ENCODE measurements around the gene DDX41.
A peak's percentile ranks its signal among the peaks of the same experiment; 100 is the strongest.
"Not testable (repeated sequence)": the region's sequence is repeated elsewhere in the genome, so short reads cannot be mapped to it uniquely, and the experiment has no call there.

DDX41 gene

DNA sequence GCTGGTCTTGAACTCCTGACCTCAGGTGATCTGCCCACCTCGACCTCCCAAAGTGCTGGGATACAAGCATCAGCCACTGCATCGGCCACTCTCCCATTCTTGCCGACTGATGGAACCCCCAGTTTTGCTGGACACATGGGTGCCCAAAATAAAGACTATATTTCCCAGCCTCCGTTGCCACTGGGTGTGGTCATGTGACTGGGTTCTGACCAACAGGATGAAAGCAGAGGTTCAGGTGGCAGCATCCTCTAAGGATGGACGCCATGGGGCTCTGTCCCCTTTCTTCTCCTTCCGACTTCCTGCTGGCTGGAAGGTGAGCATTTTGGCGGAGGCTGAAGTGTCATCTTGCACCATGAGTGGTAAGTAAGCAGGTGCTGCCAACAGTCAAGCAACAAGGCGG, 29.6 kb downstream of the DDX41 start:
- no peak for DNase-seq

DNA sequence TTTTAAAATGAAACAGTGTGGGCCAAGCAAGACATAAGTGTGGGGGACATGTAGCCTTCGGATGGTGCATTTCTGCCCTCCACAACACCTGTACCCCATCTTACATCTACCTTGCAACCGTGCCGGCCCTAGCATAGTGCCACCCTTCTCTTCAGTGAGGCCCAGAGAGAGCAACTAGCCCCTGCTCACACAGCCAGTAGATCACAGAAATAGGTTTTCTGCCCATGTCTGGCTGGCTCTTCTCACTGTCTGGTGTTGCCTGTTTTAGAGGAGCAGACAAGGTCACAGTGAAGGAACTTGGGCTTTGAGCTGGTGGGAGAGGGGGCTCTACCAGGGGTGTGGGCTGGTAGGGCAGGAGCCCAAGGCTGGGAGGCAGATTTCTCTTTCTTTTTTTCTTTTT, 30.5 kb downstream of the DDX41 start:
- DNase-seq, result no peak

DNA sequence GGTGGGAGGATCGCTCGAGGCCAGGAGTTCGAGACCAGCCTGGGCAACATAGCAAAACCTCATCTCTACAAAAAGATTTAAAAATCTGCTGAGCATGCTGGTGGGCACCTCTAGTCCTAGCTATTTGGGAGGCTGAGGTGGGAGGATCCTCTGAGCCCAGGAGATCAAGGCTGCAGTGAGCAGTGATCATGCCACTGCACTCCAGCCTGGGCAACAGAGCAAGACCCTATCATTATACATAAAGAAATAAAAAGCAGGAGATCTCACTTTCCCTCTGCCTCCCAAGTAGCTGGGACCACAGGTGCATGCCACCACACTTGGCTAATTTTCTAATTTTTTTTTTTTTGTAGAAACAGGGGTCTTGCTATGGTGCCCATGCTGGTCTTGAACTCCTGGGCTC, 31.0 kb downstream of the DDX41 start:
- DNase-seq, result not testable (repeated sequence)

DNA sequence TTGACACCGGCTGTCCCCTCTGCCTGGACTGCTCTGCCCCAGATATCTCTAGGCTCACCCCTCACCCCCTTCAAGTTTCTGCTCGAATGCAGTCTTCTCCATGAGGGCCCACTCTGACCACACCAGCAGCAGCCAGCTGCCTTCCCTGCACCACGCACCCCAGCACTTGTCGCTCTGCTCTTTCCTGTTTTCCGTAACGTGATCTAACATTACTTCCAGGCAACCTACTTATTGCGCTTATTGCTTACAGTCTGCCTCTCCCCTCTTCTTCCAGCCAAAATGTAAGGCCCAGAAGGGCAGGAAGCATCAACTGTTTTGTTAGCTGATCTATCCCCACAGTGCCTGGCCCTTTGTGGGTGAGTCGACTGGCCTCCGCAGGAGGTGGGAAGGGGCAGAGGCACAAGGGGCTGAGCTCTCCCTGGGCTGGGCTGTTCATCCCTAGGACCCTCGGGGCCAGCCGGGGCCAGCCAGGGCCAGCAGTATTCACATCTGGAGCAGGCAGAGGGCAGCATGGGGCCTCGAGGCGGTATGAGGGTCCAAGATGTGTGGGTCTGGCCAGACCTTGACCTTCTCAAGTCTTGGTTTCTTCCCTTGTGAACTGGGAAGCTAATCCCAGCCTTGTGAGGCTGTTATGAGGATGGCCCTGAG, 31.7 kb downstream of the DDX41 start:
- DNase-seq, result no peak

DNA sequence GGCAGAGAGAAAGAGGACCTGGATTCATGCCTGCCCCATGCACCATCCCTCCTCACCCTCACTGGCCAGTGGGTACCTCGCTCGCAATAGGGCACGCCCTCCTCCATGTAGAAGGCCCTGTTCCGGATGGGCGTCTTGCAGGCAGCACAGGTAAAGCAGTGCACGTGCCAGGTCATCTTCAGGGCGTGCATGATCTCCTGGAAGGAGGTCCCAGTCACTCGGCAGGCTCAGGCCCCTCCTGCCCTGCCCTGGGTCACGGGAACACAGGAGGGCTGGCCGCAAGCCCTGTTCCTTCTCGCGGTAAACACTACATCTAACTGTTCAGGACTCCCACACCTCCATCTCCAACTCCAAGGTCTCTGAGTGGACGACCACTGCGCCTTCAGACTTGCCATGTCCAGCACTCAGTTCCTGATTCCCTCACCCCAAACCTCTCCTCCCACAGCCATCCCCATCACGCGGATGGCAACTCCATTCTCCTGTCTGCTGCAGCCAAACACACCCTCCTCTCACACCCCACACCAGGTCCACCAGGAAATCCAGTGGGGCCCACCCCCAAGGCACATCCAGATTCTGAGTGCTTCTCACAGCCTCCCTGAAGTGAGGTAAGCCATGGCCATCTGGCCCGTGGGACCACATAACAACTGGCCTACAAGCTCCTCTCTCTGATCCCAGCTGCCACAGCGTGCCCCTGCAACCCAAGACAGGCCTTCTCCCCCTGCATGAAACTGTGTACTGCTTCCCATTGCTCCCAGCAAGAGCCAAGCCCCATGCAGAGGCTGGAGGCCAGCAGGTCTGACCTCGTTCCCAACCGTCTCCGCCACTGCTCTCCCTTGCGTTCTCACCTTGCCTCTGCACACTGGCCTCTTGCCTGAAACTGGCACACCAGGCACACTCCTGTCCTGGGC, 32.5 kb downstream of the DDX41 start:
- no peak for DNase-seq

DNA sequence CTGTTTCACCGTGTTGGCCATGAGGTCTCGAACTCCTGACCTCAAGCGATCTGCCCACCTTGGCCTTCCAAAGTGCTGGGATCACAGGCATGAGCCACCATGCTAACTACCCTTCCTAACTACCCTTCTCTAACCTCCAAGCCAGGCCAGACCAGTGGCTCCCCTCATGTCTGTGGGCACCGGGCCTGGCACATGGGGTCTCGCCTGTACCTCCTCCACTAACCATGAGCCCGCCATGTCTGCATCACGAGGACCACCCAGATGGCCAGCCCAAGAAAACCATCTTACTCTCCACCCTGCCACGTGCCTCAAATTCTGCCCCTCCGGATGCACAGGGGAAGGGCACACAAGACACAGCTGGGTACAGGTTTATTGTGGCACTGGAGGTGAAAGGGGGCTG, 33.7 kb downstream of the DDX41 start:
- no peak for DNase-seq

DNA sequence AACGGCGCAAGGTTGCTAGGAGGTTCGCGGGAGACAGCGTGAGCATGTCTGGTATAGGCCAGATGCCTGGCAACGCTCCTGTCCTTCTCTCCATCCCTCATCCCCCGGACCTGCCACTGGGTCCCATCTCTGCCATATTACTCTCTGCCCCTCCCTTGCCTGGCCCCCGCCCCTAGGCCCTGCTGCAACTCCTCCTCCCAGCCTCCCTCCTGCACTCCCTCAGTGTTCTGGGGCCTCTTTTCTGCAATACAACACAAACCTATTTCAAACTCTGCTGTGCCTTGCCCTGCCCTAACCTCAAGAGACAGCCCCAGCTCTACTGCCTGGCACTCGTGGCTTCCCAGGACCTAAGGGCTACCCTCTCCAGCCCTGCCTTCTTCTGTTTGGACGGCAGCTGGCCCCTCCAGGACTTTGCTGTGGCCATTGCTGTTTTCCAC, 34.4 kb downstream of the DDX41 start:
- DNase-seq, result no peak

DNA sequence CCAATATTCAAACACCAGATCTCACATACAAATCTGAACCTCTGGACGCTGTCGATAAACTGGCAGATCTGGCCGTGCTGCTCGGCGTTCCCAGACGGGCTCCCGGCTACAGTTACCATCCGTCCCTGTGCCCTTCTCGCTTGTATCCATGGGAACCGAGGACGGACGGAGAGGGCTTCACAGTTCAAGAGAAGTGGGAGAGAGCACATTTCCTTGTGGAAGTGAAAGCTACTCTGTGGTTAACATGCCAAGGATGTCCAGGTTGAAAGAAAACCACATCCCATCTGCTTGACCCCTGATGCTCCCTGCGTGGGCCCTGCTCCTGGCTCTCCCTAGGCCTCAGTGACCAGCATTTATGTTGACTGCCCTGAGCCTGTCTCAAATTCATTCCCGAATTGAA, 37.0 kb downstream of the DDX41 start:
- no peak for DNase-seq

DNA sequence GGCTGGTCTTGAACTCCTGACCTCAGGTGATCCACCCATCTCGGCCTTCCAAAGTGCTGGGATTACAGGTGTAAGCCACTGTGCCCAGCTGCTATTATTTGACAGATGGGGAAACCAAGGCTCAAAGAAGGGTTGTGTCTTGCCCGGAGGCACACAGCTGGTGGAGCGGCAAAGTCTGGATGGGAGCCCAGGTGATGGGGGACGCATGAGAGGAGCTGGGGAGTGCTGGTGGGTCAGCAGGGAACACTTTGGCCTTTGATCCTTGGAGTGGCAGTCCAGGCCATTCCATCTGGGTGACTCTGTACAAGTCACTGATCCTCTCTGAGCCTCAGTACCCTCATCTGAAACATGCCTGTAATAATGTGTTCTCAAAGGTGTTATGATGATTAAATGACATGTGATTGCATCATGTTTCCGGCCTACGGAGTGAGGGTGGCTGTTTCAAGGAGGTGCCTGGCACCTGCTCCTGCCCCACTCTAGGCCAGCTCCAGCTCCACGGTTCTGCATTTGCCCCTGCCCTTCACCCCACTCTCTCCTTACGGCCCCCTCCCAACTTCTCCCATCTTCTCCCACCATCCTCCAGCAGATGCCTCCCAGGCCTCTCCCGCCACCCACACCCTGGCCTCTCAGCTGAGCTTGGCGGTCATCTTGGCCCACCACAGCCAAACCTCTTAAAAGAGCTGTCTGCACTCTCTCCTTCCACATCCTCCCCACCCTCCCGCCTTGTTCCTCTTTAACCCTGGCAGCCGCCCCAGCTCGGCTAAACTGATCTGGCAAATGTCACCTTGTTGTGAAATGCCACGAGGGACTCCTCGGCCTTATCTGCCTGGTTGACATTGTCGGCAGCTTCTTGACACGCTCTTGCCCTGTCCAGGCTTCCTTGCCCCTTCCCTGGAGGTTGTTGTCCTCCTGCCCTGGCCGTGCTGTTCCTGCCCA, 37.8 kb downstream of the DDX41 start:
- peak in 4 of 56 donors; percentile 19 to 42 (median 30) for DNase-seq

DNA sequence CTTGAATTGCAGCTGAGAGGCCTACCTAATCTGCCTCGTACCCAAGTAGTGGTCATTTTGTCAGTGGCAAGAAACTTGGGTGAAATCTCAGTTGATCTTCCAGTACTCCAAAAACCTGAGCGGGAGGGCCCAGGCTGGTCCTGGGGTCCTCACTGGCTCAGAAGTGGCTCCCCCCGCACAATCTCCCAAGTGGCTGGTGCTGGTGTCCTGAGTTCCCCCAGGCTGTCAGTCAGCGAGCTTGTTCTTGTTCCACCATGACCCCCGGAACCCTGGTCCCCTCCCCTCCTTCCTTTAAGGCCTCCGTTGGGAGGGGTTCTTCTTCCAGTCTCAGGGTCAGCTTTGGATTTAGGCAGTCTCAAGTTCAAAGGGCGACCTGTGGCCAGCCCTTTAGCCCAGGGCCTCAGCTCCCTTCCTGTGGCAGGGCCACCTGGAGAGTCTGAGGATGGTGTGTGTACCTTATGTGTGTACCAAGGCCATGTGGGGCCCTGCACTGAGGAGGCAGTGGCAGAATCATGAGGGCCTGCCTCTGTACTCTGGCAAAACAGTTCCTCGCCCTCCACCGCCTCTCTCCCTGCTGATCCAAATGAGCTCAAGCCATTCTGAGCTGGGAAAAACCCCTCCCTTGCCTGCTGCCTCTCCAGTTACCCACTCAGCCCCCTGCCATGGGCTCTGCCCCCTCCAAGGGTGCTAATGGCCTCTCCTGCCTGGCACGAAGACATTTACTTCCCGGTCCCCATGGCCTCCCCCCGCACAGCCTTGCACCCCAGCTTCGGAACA, 38.9 kb downstream of the DDX41 start:
- no peak for DNase-seq

DNA sequence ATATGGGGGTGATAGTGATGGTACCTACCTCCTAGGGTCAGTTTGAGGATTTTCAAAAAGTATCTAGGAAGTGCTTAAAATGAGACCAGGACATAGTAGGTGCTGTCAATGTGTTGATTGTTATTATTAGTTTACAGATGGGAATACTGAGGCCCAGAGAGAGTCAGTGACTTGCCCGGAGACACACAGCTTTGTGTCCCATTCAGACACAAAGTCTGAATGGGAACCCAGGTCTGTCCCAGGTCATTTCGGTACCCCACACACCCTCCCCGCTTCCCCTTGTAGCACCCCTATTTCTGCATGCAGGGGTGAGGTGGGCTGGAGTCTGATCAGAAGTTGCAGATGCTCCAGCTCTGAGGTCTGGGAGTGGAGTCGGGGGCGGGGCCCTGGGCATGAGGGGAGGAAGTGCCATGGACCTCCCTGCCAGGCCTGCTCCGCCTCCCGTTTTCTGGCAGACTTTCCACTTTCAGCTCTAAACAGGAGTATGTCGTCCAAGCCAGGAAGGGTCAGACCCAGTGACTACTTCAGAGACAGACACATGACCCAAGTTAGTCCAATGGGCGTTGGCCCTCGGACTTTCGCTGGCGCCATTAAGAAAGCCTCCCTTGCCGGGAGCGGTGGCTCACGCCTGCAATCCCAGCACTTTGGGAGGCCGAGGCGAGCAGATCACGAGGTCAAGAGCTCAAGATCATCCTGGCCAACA, 40.1 kb downstream of the DDX41 start:
- no peak for DNase-seq

DNA sequence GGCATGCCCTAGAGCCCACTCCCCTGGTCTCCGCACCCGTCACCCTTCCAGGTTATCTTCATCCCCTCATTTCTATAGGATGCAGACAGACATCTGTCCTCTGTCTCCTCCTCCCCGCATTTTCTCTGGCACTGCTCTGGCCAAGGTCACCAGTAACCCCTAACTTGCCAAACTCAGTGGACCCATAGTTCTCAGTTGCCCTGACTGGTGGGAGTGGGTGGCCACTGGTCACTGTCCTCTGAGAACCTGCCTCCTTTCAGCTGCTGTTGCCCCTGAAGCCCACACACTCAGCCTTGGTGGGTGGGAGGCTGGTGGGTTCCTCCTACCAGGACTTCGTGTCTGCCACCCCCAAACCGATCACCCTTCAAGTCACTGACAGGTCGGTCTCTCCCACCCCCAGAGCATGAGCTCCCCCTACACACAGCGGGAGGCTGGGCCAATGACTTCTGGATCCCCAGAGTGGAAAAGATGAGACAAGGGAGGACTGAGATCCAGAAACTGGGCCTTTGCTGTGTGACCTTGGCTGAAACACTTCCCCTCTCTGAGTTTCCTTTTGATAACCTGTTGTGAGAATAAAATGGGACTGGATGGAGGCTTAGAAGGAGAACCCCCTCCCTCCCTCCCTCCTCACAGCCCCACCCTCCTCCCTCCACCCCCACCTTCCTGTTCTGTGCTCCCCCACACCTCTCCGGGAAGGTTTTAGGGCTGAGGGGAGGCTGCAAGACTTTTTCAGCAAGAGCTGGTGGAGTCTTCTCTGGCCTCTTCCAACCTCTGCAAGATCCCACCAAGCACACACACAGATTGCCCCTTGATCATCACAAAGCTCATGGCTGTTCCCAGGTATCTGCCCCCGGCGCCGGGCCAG, 41.0 kb downstream of the DDX41 start:
- DNase-seq, result peak in 8 of 56 donors; percentile 18 to 45 (median 33)

DNA sequence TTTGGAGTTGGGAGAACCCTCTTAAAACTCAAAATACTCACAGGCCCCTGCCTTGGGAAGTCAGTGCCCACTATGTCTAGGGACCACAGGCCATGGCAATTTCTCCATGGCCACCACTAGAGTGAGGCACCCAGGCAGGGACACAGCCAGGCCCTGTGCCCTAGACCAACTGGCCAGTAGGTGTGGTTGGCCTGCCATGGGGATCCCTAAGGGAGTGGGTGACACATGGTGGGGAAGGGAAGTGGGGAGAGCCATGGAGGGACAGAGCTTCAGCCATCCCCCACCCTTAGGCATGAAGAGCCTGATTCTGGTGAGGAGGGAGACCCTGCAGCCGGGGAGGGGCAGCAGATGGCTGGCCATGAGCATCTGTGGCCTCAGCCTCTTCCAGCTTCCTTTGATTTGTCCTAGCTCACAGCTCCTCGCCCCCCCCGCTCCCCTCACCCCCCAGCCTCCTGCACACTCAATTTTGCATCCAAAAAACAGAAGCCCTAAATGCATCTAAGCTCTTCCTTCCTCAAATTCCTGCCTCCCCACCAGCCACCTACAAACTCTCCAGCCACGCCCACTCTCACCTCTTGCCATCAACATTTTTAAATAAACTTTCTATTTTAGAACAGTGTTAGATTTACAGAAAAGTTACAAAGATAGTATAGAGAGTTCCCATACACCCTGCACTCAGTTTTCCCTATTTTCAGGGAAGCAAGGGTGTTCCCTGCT, 41.8 kb downstream of the DDX41 start:
- DNase-seq, result no peak

DNA sequence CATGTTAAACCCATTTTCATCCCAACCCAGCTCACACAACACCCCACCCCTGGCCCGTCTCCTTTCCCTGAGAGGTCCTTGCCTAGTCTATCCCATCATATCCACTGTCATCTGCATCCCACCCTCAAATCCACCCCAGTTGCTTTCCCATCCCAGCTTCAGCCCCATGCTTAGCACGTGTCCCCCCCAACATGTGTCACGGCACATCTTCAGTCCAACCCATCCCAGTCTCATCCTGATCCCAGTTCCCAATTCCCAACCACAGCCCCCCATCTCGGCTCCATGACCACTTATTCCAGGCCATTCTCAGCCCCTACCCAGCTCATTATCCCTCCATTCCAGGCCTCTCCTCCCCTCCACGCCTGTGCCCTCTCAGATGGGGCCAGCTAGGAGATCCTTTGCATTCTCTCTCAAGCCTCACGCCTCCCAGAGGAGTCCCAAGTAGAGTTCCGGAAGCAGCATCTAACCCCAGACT, 42.7 kb downstream of the DDX41 start:
- no peak for DNase-seq

DNA sequence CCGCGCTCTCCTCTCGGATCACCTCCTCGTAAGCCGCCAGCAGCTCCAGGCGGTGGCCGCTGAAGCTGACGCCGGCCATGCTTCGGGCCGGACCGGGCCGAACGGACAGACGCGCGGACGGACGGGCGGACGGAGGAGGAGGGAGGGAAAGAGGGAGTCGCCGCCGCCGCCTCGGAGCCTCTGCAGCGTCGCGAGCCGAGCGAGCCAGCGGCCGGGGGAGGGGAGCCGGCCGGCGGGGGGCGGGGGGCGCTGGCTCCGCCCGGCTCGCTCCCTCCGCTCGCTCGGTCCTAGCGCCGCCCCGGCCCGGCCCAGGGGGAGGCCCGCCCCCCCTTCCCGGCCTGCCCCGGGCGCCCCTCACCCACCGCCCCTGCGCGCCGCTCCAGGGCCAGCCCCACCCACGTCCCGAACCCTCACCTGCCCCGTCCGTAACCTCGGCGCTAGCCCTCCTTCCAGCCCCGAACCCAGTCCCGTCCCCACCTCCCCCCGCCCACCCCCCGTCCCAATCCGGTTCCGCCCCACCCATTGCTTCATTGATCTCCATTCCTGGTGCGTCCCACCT, 43.2 kb downstream of the DDX41 start, which contains the start of gene DBN1:
DBN1 (minus strand) TSS at position 192 of the 559 bp plus-strand sequence; CDS start at position 79, 113 bp downstream.
- DNase-seq, result peak in 10 of 56 donors; percentile 15 to 61 (median 32)

DNA sequence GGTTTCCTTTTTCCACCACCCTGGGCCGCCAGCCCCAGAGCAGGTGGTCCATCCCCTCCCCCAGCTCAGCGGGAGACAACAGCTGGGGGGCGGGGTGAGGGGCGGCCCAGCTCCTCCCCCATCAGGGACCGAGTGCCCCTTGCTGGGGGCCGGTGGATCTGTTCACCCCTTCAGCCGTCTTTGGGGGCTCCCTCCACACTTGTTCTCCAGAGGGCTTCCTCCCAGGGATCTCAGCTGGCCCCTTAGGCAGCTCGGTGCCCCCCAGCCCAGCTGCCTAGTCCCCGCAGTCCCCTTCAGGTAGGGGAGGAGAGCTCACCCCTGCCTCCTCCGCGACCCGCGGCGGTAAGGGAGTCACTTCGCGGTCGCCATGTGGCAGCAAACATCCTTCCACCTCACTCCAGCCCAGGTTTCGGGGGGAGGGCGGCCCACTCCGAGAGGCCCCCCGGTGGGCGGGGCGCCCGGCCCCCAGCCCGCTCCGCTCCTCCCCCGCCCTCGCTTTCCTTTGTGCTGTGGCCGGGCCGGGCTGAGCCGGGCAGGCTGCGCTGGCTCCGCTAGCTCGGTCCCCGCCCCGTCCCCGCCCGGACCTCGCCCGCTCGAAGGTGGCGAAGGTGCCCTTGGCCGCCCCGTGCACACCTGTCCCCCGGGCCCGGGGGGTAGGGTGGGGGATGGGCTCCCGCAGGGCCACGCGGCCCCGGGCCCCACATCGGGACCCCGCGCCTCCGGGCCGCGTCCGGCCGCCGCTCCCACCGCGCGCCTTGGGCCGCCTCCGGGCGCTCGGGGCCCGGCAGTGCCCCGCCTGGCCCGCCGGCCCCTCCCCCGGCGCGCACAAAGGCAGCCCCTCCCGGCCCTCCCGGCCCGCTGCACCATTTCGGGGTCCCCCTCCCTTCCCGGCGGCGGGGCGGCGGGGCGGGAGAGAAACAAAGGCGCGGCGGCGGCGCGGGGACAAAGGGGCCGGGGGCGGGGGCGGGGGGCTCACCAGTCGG, 44.0 kb downstream of the DDX41 start:
- DNase-seq, result peak in 1 of 56 donors; percentile 32
